CD14-positive monocyte (primary cell): Measurements from ENCODE around the gene PEMT. TPM values are rescaled to one million over a fixed set of nuclear protein-coding genes. Genes with fewer than 3 reads are reported as not detected.

ENCODE experiments used
- DNase-seq, 3 donors: peaks; one replicate each; pipeline ENCODE4 v3.0.0-alpha.2; 2011 to 2022
- H2AFZ ChIP-seq: 2 replicates; pipeline ENCODE4 v1.6.0; 2012; ENCODE audit warnings: mild to moderate bottlenecking, low read depth, low read length, inconsistent platforms; ENCODE audit not compliant: insufficient read depth, poor library complexity, severe bottlenecking
- H3K27ac ChIP-seq, 2 donors: 1 replicate in 1 of 2; 2 replicates in 1 of 2; pipeline ENCODE4 v1.5.1; 2012 to 2013; ENCODE audit warnings: low read length in 2 of 2, control low read depth in 1 of 2, inconsistent platforms in 1 of 2, low read depth in 1 of 2, mild to moderate bottlenecking in 1 of 2
- H3K27me3 ChIP-seq, 2 donors: one replicate each; pipeline versions ENCODE4 v1.6.0 to v1.6.1; 2011 to 2013; ENCODE audit warnings: low read length in 2 of 2; ENCODE audit not compliant: control insufficient read depth in 2 of 2, insufficient read depth in 2 of 2
- H3K36me3 ChIP-seq, 2 donors: replicated peaks in 1 of 2; 1 replicate in 1 of 2; 2 replicates in 1 of 2; pipeline versions ENCODE4 v1.5.1 to v1.6.1; 2012 to 2013; ENCODE audit warnings: low read length in 2 of 2, control low read depth in 1 of 2, inconsistent platforms in 1 of 2, mild to moderate bottlenecking in 1 of 2; ENCODE audit not compliant: insufficient read depth in 2 of 2, control insufficient read depth in 1 of 2
- H3K4me1 ChIP-seq, 2 donors: 1 replicate in 1 of 2; 2 replicates in 1 of 2; pipeline versions ENCODE4 v1.5.1 to v1.6.1; 2012 to 2013; ENCODE audit warnings: low read length in 2 of 2, control low read depth in 1 of 2, inconsistent platforms in 1 of 2, mild to moderate bottlenecking in 1 of 2, moderate library complexity in 1 of 2; ENCODE audit not compliant: insufficient read depth in 2 of 2, control insufficient read depth in 1 of 2
- H3K4me2 ChIP-seq: replicated peaks from 2 replicates; pipeline ENCODE3; 2012; ENCODE audit warnings: low read length, moderate library complexity, mild to moderate bottlenecking; ENCODE audit not compliant: poor library complexity, severe bottlenecking; ENCODE audit errors: extremely low read depth
- H3K4me3 ChIP-seq, 3 experiments: fragments of 200-600 bp in 1 of 3; sonication (generic) in 1 of 3; replicated peaks in 1 of 3; 1 replicate in 2 of 3; 2 replicates in 1 of 3; pipeline ENCODE4 v1.5.1; 2011 to 2013; ENCODE audit warnings: low read length in 3 of 3, mild to moderate bottlenecking in 3 of 3, control low read depth in 2 of 3, low read depth in 2 of 3, inconsistent platforms in 1 of 3, moderate library complexity in 1 of 3
- H3K79me2 ChIP-seq: 2 replicates; pipeline ENCODE4 v1.6.0; 2012; ENCODE audit warnings: mild to moderate bottlenecking, control low read depth, inconsistent platforms, low read length, moderate library complexity; ENCODE audit not compliant: insufficient read depth
- H3K9ac ChIP-seq: 2 replicates; pipeline ENCODE4 v1.6.0; 2017; ENCODE audit warnings: low read length, mild to moderate bottlenecking; ENCODE audit not compliant: insufficient read depth, poor library complexity, severe bottlenecking
- H3K9me3 ChIP-seq, 2 donors: replicated peaks in 1 of 2; 1 replicate in 1 of 2; 2 replicates in 1 of 2; pipeline versions ENCODE4 v1.5.1 to v1.6.1; 2012 to 2013; ENCODE audit warnings: low read length in 2 of 2, control low read depth in 1 of 2; ENCODE audit not compliant: control insufficient read depth in 1 of 2, insufficient read depth in 1 of 2
- H4K20me1 ChIP-seq: 2 replicates; pipeline ENCODE4 v1.6.0; 2012; ENCODE audit warnings: mild to moderate bottlenecking, low read length, control low read depth, moderate library complexity; ENCODE audit not compliant: insufficient read depth
- H3K27ac Mint-ChIP-seq, 7 donors: one replicate each; pipeline ENCODE4 v1.8.0; 2020; ENCODE audit warnings: mild to moderate bottlenecking in 7 of 7, mixed read lengths in 7 of 7, moderate library complexity in 6 of 7, inconsistent platforms in 2 of 7
- H3K27me3 Mint-ChIP-seq, 3 donors: one replicate each; pipeline ENCODE4 v1.8.0; 2021 to 2022; ENCODE audit warnings: low read depth in 3 of 3, mild to moderate bottlenecking in 3 of 3, mixed read lengths in 3 of 3, moderate library complexity in 3 of 3, inconsistent platforms in 1 of 3
- H3K36me3 Mint-ChIP-seq, 2 donors: one replicate each; pipeline ENCODE4 v1.8.0; 2020; ENCODE audit warnings: mixed read lengths in 2 of 2, inconsistent platforms in 1 of 2, mild to moderate bottlenecking in 1 of 2
- H3K4me1 Mint-ChIP-seq: one replicate; pipeline ENCODE4 v1.8.0; 2020; ENCODE audit warnings: mild to moderate bottlenecking, mixed read lengths
- H3K4me3 Mint-ChIP-seq, 2 donors: one replicate each; pipeline ENCODE4 v1.8.0; 2020; ENCODE audit warnings: mild to moderate bottlenecking in 2 of 2, mixed read lengths in 2 of 2, moderate library complexity in 1 of 2
- H3K9me3 Mint-ChIP-seq, 7 donors: one replicate each; pipeline ENCODE4 v1.8.0; 2020 to 2022; ENCODE audit warnings: mixed read lengths in 7 of 7, mild to moderate bottlenecking in 6 of 7, moderate library complexity in 6 of 7, inconsistent platforms in 2 of 7
- WGBS: methylation state at CpG from one replicate; pipeline ENCODE4 v1.1.5; 2013; ENCODE audit warnings: missing lambda C conversion rate; ENCODE audit not compliant: insufficient coverage; 5-methylcytosine and 5-hydroxymethylcytosine counted together
- intact Hi-C, 2 donors: fragments of 100-400 bp; cut with micrococcal nuclease; formaldehyde crosslinking; loops; one replicate each; pipeline versions ENCODE4 v1.15.0 to v1.15.1; 2023
- polyA plus RNA-seq, 3 donors: library from polyadenylated mRNA; depleted of rRNA in 1 of 3; unstranded in 2 of 3; stranded (reverse) in 1 of 3; fragments of 300-500 nt in 2 of 3; fragments of >200 nt in 1 of 3; fragmentation: Illumina TruSeq in 2 of 3; gene quantifications; 1 replicate in 2 of 3; 2 replicates in 1 of 3; pipeline ENCODE4 v1.2.3, GENCODE V29; 2012 to 2021
- TF ChIP-seq, protein P1 (sequence below): fragments of 200-600 bp; IDR thresholded peaks from one replicate; pipeline ENCODE4 v1.8.0; 2022; ENCODE audit warnings: antibody characterized with exemption, mild to moderate bottlenecking

PEMT gene
- polyA plus RNA-seq, 3 donors = 26.7 to 41.0 (median 38.4) TPM

DNA sequence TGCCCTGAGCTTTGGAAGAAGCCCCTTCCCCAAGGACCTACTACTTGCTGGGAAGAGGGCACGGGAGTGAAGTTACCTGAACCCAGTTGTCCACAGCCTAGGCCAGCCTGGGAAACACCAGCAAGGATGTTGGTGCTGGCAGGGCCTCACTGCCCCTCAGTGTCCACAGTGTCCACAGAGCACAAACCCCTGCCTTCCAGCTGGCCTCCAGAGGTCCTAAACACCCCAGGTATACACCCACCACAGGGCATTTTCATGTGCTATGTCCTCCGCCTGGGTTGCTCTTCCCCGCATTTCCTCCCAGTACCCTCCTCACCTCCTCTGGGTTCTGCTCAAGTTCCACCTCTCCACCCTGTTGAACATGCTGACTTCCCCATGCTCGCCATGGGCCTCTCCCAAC lies 4.2 kb upstream of the PEMT start:
- H3K9me3 ChIP-seq = no peaks in the 10 kb centered on the region
- Mint-ChIP-seq H3K9me3 (peaks cover 0 to 3% (median 0%) of the 10 kb centered on the region in 7 donors), H3K4me3 (no peak overlapping the region), H3K27me3 (peaks cover 0 to 3% (median 2%) of the 10 kb centered on the region in 3 donors), H3K27ac (no peak overlapping the region), H3K4me1 (peaks cover 21% of the 10 kb centered on the region), H3K36me3 (no peaks in the 10 kb centered on the region)
- H4K20me1 ChIP-seq = no peaks in the 10 kb centered on the region
- no peak overlapping the region for H3K27ac ChIP-seq
- H2AFZ ChIP-seq = no peak overlapping the region
- TF ChIP-seq, protein P1, sequence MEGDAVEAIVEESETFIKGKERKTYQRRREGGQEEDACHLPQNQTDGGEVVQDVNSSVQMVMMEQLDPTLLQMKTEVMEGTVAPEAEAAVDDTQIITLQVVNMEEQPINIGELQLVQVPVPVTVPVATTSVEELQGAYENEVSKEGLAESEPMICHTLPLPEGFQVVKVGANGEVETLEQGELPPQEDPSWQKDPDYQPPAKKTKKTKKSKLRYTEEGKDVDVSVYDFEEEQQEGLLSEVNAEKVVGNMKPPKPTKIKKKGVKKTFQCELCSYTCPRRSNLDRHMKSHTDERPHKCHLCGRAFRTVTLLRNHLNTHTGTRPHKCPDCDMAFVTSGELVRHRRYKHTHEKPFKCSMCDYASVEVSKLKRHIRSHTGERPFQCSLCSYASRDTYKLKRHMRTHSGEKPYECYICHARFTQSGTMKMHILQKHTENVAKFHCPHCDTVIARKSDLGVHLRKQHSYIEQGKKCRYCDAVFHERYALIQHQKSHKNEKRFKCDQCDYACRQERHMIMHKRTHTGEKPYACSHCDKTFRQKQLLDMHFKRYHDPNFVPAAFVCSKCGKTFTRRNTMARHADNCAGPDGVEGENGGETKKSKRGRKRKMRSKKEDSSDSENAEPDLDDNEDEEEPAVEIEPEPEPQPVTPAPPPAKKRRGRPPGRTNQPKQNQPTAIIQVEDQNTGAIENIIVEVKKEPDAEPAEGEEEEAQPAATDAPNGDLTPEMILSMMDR = no peak
- H3K36me3 ChIP-seq = no peaks in the 10 kb centered on the region
- H3K79me2 ChIP-seq = peaks cover 8% of the 10 kb centered on the region
- 94% methylated on average over 3 of the region's 4 CpGs for WGBS
- intact Hi-C loops = no loop called here
- peaks cover 20 to 26% of the 10 kb centered on the region in 2 donors for H3K4me1 ChIP-seq
- no peak overlapping the region for H3K9ac ChIP-seq
- H3K4me3 ChIP-seq = no peak overlapping the region
- DNase-seq = no peak
- H3K27me3 ChIP-seq = no peaks in the 10 kb centered on the region
- no peak overlapping the region for H3K4me2 ChIP-seq

DNA sequence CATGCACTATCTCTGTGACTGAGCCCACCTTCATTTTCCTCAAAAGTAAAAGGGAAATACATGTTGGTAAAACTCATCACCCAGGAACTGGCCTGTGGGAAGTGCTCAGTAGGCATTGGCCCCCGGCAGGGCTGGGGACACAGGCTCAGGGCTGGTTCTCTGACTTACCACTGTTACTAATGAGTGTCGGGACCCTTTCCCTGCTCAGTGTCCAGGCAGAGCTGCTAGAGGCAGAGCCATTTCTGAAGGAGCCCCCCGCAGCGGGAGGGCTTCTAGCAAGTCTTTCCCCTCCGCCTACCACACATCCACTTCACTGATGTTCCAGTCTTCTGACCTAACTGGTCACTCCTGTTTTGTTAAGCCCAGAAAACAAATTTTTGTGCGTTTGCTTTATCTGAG lies 1.7 kb upstream of the PEMT start:
- Histone ChIP-seq H2AFZ (peak overlapping the region; percentile 32), H3K9ac (peak overlapping the region; percentile 82), H3K4me3 (peak overlapping the region in 1 of 3 experiments; percentile 96), H3K27ac (peak overlapping the region; percentile 64 to 88), H3K36me3 (no peaks in the 10 kb centered on the region), H3K4me1 (peaks cover 27 to 34% of the 10 kb centered on the region in 2 donors), H3K79me2 (peaks cover 13% of the 10 kb centered on the region), H3K27me3 (no peaks in the 10 kb centered on the region), H4K20me1 (no peaks in the 10 kb centered on the region), H3K4me2 (peak overlapping the region; percentile 97), H3K9me3 (no peaks in the 10 kb centered on the region)
- TF ChIP-seq, protein P1 = no peak
- Mint-ChIP-seq H3K4me3 (peak overlapping the region in 1 of 2 donors; percentile 96), H3K27me3 (peaks cover 0 to 2% (median 2%) of the 10 kb centered on the region in 3 donors), H3K36me3 (no peaks in the 10 kb centered on the region), H3K9me3 (peaks cover 0 to 3% (median 0%) of the 10 kb centered on the region in 7 donors), H3K4me1 (peaks cover 30% of the 10 kb centered on the region), H3K27ac (peak overlapping the region; percentile 91 to 96 (median 93))
- whole genome bisulfite sequencing = 78% methylated on average over 4 of the region's 6 CpGs
- peak in 1 of 3 donors; percentile 3 for DNase-seq
- intact Hi-C loops = loop anchor here (5.0 kb wide), 3 partner anchors 49 to 159 kb away; partner anchors contain the start of gene MED9 (in 1 of the 2)
